NCI-H510A (cell line): ENCODE data around the gene APMAP.

ENCODE experiments used
- DNase-seq: peaks from one replicate; lab custom pipeline; 2025; lab: John Stamatoyannopoulos, UW

APMAP gene

DNA sequence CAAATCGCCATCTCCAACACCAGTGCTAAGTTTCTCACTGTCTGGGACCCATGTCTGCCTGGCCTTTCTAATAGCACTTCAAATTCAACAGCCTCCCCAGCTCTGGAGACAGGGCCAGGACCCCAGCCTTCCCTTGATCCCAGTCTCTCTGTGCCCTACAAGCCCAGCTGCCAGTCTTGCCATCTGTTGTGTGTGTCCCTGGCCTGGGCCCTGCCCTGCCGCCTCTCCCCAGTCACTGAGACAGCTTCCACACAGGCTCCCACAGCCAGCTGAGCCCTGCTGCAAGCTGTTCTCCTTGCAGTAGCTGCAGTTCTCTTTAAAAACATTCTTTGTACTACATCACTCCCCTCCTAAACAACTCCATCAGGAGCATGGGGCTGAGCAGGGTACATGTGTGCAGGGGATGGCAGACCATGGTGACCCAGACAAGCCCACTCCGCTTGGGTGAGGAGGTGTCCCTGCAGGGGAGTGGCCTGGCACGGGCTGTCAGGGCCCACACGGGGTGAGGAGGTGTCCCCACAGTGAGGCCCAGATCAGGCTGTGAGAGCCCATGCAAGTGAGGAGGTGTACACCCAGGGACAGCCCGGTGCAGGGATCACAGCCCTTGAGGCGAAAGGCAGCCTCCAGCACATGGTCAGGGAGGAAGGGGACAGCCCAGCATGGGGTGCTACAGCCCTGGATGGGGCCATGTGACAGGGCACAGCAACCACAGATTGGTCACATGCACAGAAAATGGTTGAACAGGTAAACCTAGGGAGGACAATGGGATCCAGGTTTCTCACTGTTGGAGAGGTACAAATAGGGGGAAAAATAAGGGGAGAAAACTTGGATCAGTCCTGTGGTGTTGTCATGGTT lies 27.3 kb downstream of the APMAP start:
- DNase-seq, result no peak

DNA sequence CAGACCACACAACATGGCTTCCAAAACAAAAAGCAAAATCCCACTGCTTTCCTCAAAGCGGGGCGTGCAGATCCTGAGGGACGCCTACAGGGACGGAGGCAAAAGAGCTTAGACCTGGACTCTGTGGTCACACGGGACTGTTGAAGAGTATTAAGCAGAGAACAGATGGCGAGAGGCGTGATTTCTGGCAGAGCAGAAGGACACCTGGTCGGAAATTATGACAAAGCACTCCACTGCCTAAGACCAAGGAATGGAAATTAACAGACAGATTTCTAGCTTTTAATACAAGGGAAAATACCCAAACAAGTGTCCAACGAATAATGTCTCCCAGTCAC lies 28.1 kb downstream of the APMAP start:
- no peak for DNase-seq

DNA sequence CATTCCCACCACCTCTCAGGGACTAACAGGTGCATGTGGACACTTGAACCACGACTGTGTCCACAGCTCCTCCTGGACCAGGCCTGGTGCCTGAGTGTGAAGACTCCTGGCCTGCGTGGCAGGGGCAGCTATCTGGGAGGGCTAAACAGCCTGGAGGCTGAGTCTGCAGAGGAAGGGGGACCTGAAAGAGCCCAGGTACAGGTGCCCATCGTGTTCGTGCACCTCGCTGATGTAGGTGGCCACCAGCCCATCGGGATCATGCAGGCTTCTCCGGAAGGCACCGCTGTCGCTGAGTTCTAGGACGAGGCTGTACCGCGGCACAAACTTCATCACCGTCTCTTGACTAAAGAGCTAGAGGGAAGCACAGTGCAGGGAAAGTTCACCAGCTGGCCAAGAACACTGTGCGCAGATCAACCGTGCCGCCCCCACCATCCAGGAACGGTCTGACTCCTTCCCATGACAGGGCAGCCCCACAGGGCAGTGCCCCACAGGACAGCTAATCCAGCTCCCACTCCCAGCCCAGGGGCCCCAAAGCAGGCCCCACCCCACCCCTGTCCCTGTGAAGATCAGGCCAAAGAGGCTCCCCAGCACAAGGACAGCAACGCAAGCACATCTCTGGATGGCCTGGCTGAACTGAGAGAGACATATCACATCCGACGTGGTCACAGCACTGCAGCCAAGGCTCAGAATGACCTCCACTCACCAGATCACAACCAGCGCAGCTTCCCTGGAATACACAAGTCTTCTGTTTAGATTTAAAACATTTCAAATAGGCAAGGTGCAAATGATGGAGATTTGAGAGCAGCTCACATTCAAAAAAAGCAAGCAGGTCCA lies 28.7 kb downstream of the APMAP start:
- DNase-seq, result no peak

DNA sequence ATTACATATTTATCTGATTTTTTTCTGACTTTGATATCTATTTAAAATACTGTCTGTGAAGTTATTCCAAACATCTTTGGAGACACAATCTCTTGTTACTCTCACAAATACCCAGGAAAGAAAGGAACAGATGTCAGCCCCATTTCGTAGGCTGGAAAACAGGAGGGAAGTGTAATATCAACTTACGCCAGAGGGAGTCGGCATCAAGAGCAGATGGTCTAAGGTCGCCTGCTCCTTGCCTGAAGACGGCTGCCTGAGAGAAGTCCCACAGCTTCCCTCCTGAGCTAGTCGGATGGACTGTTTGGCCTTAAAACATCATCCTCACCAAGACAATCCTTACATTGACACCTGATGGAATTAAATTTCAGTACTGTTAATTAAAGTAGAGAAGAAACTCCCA lies 30.0 kb downstream of the APMAP start:
- DNase-seq, result no peak

DNA sequence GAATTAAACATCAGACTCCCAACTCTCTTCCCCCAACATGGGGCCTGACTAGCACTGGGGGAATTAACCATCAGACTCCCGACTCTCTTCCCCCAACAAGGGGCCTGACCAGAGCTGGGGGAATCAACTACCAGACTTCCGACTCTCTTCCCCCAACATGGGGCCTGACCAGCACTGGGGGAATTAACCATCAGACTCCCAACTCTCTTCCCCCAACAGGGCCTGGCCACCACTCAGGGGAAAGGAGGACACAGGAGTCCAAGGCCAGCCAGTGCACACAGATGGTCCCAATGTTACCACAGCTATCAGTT lies 30.4 kb downstream of the APMAP start:
- no peak for DNase-seq

DNA sequence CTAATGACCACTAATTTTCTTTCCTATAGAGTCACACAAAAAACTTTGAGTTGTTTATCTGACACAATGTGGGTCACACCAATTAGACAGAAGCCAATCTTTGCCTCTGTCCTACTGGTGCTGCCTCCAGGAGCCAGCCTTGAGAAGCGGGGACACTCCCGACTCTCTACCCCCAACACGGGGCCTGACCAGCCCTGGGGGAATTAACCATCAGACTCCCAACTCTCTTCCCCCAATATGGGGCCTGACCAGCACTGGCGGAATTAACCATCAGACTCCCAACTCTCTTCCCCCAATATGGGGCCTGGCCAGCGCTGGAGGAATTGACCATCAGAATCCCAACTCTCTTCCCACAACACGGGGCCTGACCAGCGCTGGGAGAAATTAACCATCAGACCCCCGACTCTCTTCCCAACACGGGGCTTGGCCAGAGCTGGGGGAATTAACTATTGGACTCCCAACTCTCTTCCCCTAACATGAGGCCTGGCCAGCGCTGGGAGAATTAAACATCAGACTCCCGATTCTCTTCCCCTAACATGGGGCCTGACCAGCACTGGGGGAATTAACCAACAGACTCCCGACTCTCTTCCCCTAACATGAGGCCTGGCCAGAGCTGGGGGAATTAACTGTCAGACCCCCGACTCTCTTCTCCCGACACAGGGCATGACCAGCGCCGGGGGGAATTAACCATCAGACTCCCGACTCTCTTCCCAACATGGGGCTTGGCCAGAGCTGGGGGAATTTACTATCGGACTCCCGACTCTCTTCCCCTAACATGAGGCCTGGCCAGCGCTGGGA lies 31.0 kb downstream of the APMAP start:
- DNase-seq, result no peak

DNA sequence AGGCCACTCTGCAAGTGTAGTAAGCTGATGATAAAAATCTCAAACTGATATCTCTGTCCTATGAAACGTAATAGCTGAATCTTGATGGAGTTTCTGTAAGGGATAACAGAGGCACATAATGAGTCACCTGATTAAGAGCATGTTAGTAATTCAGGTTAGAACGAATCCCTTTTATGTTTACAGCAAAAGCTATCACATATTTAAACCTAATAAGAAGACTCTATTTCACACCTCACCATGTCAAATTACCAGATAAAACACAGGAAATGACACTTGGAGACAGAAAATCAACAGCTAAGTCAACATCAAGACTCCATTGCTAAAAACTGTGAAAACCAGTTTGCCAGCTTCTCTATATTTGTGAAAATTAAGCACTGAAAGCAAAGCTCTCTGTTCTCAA lies 31.7 kb downstream of the APMAP start:
- DNase-seq, result no peak

DNA sequence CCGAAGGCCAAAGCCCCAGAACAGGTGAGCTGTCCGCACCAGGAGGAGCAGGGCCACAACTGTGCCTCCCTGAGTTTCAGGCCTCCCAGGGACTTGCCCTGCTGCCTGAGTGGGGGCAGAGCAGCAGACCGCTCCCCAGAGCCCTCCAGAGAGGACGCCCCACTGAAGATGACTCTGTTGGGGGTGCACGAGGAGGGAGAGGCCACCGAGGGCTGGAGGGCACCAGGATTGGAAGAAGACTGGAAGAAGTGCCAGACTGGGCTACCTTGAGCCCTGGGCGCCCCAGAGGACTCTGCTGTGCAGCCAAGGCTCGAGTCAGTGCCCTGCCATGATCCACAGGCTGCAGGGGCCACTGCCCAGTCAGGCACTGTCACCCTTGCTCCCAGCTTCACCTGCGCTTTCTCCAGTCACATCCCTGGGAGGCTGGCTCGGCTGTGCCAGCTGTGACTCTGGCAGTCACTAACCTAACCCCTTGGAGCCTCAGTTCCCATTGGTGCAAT lies 32.2 kb downstream of the APMAP start:
- DNase-seq, result no peak

DNA sequence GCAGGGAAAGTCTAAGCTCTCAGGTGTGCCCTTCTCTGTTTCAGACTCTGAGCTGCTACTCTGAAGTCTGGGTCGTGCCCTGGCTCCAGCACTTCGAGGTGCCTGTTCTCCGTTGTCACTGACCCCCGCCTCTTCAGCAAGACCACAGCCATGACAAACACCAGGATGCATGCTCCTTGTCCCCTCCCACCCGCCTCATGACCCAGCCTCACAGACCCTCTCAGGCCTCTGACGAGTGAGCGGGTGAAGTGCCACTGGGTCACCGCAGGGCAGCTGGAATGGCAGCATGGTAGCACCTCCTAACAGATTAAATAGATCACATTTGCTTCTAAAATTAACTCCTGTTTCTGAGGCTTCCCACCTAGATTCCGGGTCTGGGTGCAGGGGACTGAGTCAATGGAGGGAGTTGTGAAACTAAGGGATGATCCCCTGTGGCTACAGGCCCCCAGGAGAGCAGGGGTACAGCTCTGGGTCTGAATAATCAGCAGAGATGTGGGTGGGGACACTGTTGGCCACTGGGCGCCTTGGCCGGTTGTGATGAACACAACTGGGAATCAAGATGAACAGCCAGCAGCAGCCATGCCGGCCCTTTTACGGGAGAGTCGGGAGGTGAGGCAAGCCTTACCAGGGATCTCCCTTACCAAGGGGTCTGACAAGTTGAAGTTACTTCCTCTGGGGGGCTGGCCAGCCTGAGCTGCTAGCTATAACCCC lies 32.8 kb downstream of the APMAP start:
- no peak for DNase-seq

DNA sequence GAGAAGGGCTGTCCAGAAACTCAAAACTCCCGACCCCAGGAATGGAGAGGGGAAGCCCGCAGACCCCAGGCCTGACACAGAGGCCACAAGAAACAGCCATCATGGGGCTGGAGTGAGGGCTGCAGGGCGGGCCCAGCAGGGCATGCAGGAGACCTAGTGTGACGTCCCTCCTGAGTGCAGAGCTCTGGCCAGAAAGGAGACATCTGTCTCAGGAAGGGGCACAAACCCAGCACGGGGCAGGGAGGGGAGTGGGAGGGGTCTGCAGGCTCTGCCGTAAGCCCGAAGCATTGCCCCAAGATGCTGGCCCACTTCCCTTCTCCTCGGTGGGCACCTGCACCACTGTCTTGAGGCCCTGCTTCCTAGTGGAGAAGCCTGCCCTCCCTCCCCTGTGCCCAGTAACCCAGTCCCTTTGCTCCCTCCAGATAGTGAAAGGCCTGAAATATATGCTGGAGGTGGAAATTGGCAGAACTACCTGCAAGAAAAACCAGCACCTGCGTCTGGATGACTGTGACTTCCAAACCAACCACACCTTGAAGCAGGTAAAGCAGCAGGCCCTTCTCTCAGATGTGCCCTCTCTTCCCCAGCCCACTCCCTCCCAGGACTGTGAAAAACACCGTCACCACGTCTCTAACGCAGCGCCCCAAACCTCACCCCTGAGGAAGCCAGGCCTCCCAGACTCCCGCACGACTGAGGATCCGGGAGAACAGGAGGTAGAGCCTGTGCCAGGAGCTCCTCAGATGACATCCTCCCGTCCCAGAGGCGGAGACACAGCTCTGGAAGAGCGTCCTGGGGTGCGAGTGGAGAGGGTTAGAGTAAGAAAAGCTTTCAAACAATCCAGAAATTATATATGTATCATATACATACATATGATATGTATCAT lies 33.8 kb downstream of the APMAP start:
- no peak for DNase-seq

DNA sequence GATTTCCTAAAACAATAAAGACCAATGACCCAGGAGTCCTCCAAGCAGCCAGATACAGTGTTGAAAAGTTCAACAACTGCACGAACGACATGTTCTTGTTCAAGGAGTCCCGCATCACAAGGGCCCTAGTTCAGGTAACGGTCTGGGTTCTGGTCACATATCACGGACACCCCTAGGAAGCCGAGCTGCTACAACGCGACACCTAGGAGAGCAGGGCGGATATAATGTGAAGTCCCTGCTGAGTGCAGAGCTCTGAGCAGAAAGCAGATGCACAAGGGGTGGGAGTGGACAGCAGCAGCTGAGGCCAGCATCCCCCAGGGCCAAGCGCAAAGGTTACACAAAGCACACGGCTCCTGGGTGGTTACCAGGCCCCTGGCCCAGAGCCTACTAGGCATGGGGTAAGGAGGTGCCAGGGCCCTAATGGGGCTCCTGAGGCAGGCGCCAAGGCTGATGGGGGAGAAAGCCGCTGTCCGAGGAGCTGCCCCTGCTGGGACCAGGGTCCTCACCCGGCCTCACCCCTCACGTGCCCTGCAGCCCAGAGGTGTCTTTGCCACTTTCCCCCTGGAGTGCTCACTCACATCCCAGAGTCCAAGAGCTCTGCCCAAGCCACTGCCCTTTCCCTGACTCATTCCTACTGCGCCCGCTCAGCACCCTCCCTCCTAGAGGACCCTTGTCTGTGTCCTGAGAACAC lies 35.1 kb downstream of the APMAP start:
- DNase-seq, result no peak

DNA sequence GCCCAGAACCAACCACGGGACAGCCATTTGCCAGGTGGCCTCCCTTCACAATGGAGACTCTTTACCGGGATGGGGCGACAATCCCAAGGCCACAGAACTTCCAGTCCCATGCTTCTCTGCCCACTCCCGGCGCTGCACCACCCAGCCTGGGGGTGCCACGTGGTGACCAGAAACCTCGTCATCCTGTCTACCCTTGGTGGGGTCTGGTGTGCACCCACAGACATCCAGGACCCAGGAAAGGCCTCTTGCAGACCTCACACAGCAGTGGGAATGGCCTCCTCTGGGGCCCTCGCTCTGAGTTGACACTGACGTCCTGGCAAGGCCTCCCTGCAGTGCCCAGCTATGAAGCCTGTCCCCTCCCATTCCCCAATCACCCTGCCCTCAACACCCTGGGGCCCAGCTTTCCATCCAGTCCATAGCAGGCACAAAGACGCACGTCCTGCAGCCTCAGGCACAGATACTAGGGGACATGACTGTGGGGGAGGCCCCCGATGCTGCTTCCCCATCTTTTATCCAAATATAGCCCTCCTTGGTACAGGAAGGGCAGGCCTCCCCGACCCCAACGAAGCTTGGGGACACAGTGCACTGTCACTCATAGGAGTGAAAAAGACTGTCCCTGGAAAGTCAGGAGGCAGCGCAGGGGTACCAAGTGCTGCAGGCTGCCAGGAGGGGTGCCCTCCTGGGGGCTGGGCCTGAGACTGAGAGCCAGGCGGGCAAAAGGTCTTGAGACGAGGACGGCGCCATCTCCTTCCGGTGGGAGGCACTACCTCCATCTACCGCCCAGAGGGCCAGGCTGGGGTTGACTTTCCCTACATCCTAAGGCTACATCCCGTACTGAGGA lies 36.3 kb downstream of the APMAP start:
- no peak for DNase-seq

DNA sequence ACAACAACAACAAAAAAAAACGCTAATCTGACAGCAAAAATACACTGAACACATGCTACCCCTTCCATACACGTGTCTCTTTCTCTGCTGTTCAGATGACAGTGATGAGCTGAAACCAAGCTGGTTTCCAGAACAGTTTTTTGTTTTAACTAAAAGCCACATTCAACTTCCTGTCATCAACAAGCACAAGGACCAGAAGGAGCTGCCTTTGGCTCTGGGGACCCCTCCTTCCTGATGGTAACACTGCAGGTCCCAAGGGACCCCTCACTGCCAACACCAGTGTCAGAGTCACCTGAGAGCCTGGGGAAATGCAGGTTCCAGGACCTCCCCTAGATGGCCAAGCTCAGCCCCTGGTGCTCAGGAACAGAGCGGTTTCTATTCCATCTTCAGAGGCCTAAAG lies 37.5 kb downstream of the APMAP start:
- no peak for DNase-seq

DNA sequence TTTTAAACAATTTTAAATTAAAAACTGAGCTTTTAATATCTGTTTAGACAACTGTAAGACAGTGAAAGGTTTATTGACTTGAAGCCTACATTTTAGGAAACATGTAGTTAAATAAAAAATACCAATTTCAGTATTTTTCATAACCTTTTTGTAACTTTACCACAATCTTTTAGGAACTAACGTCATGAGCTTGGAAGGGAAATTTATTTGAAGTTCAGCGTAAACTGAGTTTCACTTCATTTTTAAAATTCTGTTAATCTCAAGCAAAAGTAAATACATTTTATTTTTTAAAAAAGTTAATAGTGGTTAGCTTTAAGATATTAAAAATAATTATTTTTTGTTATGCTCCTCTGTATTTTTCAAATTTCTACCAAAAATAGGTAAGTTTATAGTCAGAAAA lies 38.0 kb downstream of the APMAP start:
- no peak for DNase-seq

DNA sequence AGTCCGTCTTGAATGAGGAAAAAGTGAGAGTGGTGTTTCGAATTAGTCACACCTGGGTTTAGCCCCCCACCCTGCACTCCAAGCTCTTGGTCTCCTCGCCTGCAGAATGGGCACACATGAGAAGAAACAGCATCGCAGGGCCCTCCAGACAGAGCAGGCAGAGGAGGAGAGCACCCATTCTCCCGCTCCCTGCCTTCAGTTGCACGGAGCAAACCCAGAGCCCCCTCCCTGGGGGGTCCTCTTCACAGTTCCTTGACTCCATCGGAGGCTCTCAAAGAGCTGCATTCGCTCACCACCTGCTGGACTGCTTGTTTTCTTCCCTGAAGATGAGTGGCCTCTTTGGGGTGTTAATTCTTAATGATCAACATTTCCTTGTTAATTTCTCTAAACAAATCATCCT lies 38.4 kb downstream of the APMAP start:
- no peak for DNase-seq

DNA sequence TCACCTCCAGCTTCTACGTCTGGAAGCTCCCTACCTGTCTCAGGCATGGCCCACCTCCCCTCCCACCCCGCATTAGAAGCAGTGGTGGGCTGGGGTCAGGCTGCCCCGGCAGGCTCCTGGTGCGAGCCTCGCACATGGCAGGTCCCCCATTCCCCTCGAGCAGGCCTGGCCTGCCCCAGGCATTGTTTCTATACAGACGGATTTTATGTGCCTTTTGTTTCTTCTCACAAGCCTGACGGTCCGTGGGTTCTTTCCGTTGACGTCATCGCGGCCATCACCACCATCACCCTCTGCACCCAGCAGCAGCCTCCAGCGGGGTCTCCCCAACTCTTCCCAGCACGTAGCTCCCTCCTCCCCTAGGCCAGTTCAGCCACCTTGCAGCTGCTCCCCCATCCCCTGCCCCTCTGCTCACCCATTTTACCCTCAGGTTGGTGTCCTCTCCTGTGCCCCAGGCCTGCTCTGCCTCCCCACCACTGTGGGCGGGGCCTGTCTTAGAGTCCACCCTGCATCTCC lies 38.9 kb downstream of the APMAP start:
- DNase-seq, result no peak

DNA sequence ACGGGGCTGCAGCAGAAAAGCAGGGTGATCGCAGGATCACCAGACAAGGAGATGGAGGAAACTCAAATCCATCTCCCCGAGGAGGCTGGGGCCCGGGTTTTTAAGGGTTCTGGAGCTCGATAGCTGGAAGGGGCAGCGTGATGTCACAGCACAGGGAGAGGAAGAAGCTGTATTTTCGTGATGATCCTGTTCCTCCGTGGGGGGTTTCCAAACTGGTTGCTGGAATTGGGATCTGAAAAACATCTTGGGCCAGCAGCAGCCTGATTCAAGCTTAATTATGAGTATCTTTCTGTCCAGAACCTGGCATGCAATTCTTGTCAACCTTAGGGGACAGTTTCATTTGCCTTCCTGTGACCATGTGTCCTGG lies 39.4 kb downstream of the APMAP start:
- DNase-seq, result no peak

DNA sequence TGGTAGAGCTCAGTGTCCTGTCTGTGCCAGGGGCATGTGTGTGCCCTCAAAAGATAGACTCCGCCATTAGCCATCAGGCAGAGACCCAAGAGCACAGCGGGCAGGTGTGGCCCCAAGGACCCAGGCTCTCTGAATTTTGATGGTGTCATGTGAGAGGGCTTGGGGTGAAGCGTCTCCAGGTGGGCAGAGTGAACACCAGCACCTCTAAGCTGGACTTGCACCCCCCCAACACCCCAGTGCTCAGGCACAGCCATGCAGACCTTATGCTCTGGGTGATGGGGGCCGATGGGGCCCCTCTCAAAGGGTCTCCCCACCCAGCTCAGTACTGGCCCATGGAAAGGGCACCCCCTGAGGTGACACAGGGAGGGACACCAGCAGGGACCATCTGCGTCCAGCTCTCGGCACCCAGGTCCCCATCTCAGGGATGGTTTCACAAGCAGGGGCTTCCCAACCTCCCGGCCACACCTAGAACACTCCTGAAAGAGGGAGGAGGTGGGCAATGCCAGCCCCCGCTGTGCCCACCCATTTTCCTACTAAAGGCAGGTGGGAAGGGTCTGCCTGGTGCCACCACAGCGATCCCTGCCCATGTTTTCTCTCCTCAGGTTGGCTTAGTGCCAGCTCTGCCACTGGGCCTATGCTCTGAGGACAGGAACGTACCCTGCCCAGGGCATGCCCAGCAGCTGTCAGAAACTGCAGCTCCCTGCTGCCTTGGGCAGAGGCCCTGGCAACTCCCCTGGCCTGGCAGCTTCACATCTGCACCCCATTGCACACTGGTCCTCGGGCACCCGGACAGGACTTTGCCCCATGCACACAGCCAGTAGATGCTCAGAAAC lies 40.0 kb downstream of the APMAP start:
- no peak for DNase-seq
